GM03348 (cell line): Measurements from ENCODE around the gene ARPC3.
"Not testable (repeated sequence)": the region's sequence is repeated elsewhere in the genome, so short reads cannot be mapped to it uniquely, and the experiment has no call there.

ENCODE experiments used
- DNase-seq: peaks from one replicate; pipeline ENCODE4 v3.0.0; 2012; ENCODE audit warnings: low spot score

Gene ARPC3

GRCh38 chr12:110417113-110417512, 33.0 kb downstream of the ARPC3 start:
- not testable (repeated sequence) for DNase-seq

- not testable (repeated sequence) for DNase-seq
These were observed 40.1 kb downstream of the ARPC3 start for GRCh38 chr12:110410086-110410485.

DNA sequence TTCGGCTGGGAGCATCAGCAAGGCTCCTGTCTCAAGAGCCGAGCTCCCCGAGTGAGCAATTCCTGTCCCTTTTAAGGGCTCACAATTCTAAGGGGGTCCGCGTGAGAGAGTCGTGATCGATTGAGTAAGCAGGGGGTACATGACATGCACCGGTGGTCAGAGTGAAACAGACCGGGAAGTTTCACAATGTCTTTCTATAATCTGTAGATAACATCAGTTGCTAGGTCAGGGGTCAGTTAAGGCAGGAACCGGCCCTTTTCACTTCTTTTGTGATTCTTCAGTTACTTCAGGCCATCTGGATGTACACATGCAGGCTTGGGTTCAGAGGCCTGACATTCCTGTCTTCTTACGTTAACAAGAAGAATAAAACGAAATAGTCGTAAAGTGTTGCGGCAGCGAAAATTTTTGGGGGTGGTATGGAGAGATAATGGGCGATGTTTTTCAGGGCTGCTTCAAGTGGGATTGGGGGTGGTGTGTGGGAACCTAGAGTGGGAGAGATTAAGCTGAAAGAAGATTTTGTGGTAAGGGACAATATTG, 44.9 kb downstream of the ARPC3 start:
- DNase-seq: not testable (repeated sequence)

- peak; percentile 88 for DNase-seq
These were observed 46.0 kb downstream of the ARPC3 start for GRCh38 chr12:110403976-110404682.

DNA sequence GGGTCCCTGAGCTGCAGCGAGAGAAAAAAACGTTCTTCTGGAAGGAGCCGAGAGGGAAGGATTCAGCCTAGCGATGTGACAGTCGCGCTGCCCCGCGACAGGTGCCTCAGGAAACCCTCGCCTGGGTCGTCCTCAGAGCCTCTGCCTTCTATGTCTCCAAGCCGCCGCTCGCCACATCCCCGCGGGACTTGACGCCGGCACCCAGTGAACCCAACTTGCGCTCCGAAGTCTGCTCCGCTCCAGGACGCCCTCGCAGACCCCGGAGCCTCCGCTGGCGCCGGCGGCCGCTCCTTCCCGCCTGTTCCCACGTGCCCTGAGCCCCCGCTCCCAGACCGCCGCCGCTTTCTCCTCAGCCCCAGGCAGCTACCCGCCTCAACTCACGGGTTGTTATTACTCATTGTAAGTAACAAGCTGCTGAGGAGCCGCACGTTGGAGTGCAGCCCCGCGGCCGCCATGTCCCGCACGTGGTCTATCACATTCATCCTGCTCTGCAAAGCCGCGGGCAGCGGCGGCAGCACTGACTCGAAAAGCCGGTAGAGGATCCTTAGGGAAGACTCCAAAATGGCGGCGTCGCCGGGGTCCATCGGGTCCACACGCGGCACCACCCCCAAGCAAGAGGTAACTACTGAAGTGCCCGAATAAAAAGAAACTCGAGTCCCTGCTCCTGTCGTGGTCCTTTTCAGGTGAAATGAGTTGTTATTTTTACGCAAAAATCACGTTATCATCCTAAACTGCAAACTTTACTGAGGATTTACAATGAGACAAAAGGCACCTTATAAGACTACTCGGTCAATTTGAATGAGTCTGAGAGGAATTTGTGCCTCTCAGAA, 46.8 kb downstream of the ARPC3 start, which contains the start of gene ANAPC7:
Gene ANAPC7 (minus strand): TSS at position 563 of the 830 bp plus-strand sequence. CDS start 81 bp downstream, at position 482.
- peak; percentile 97 for DNase-seq
